ENCODE data around the gene CLPSL1.

- TF ChIP-seq CTCF (IDR thresholded peaks at IDR 0.05) (no peak), POLR2A (IDR thresholded peaks at IDR 0.05) (no peak)
Observed at GRCh38 chr6:35823601-35824000, 42.8 kb downstream of the CLPSL1 start.
